Adrenal gland (tissue), 5 donors: ENCODE measurements around the gene SOX10.

Experiments used
- CTCF ChIP-seq, 6 experiments: fragments of 450-650 bp in 4 of 6; fragments of 200-600 bp in 2 of 6; sonication (generic) in 1 of 6; IDR thresholded peaks; 1 replicate in 5 of 6; 2 replicates in 1 of 6; pipeline versions ENCODE4 v1.5.1 to v1.8.0; 2016 to 2021; ENCODE audit warnings: antibody characterized with exemption in 6 of 6, mild to moderate bottlenecking in 2 of 6, moderate library complexity in 1 of 6
- POLR2A ChIP-seq, 2 donors: fragments of 450-650 bp; IDR thresholded peaks; one replicate each; pipeline ENCODE4 v1.6.1; 2017; ENCODE audit warnings: antibody characterized with exemption in 2 of 2, mild to moderate bottlenecking in 2 of 2, moderate library complexity in 1 of 2
- donor health status: DM: no; HTN: no; CAD: no.

GRCh38 chr22:37930952-37931440 is 53.4 kb downstream of the SOX10 start:
- TF ChIP-seq CTCF (IDR thresholded peaks at IDR 0.05) (no peak), POLR2A (IDR thresholded peaks at IDR 0.05) (no peak)
